ENCODE measurements around the gene CDC37L1. TPM values are rescaled to one million over a fixed set of nuclear protein-coding genes. Genes with fewer than 3 reads are reported as not detected.
"Not testable (repeated sequence)": the region's sequence is repeated elsewhere in the genome, so short reads cannot be mapped to it uniquely, and the experiment has no call there.

The CDC37L1 gene
- total and polyA plus RNA-seq, 2 of the 8 experiments (the other 6 are each of a cell fraction or from before 2014, with no cell fraction given), result 4.6 to 23.8 TPM

GRCh38 chr9:4656196-4656595 lies 23.2 kb upstream of the CDC37L1 start:
- not testable (repeated sequence) for DNase-seq (ENCODE audit: low read depth in 1 of 2, low spot score in 2 of 2); H3K9ac ChIP-seq (replicated peaks in 1 of 4; ENCODE audit: extremely low read depth in 1 of 4, low read depth in 3 of 4, low read length in 3 of 4); H3K9me3 ChIP-seq (ENCODE audit: insufficient read depth in 2 of 2, low read depth in 1 of 2, low read length in 1 of 2); H3K14ac ChIP-seq (ENCODE audit: insufficient read length); H2BK20ac ChIP-seq (ENCODE audit: low read length); H2BK5ac ChIP-seq (ENCODE audit: low read depth, low read length); FAIRE-seq; H3K79me1 ChIP-seq (ENCODE audit: low read depth, low read length); H3K4me1 ChIP-seq (replicated peaks in 1 of 4; ENCODE audit: control insufficient read depth in 3 of 4, insufficient read depth in 4 of 4, low read length in 3 of 4); H3K4me2 ChIP-seq (ENCODE audit: insufficient read depth in 1 of 2, low read depth in 2 of 2, low read length in 2 of 2); H3K23ac ChIP-seq (ENCODE audit: insufficient read length); H2BK12ac ChIP-seq (ENCODE audit: low read depth, low read length); H3K79me2 ChIP-seq (ENCODE audit: control insufficient read depth in 1 of 2, insufficient read depth in 2 of 2, low read length in 2 of 2); H2BK15ac ChIP-seq (ENCODE audit: low read length); H4K20me1 ChIP-seq (replicated peaks in 1 of 2; ENCODE audit: control insufficient read depth in 1 of 2, insufficient read depth in 2 of 2, low read length in 2 of 2); H3K27ac ChIP-seq (ENCODE audit: low read depth, low read length); H2BK120ac ChIP-seq (replicated peaks; ENCODE audit: low read depth, low read length); H3K27me3 ChIP-seq (replicated peaks in 1 of 4; ENCODE audit: control insufficient read depth in 3 of 4, extremely low read depth in 1 of 4, insufficient read depth in 3 of 4, low read length in 3 of 4); H4K91ac ChIP-seq (replicated peaks; ENCODE audit: insufficient read length, low read length); H2AK5ac ChIP-seq (ENCODE audit: low read depth, low read length); H3K56ac ChIP-seq (replicated peaks; ENCODE audit: insufficient read length, low read depth, low read length); H2AFZ ChIP-seq (ENCODE audit: low read length); H3K4ac ChIP-seq (replicated peaks; ENCODE audit: insufficient read length, low read depth, low read length); H3K4me3 ChIP-seq (ENCODE audit: extremely low read depth in 1 of 4, insufficient read depth in 2 of 4, low read depth in 3 of 4, low read length in 4 of 4); H4K5ac ChIP-seq (ENCODE audit: insufficient read length, low read depth, low read length); H3K18ac ChIP-seq (ENCODE audit: extremely low read depth, low read length); H3K23me2 ChIP-seq (ENCODE audit: low read depth, low read length); H3K36me3 ChIP-seq (ENCODE audit: control insufficient read depth in 2 of 4, insufficient read depth in 4 of 4, low read length in 3 of 4)
- ChIA-PET POLR2A (ENCODE audit: partially characterized antibody) (interaction anchor here (0.6 to 2.1 kb wide), 3 partner anchors 10 to 1221 kb away, joined by 4 read pairs; partner anchors contain the start of gene SPATA6L), CTCF (ENCODE audit: partially characterized antibody) (interaction anchor here (0.6 to 1.0 kb wide), 2 partner anchors 30 to 709 kb away, joined by 3 read pairs; no protein-coding TSS in a partner anchor)
- TF ChIP-seq TEAD4 (IDR thresholded peaks at IDR 0.05; ENCODE audit: low read depth, low read length), result 0 out of 2 replicates have a peak, but pooled peaks have one; percentile 5
- peak overlapping the region; percentile 25; the same call in 1 of the 2 replicates for H4K8ac ChIP-seq (ENCODE audit: extremely low read depth, insufficient read depth, low read length)
- WGBS, 2 experiments (ENCODE audit: extremely low coverage in 1 of 2, insufficient coverage in 1 of 2, insufficient read length in 1 of 2, insufficient replicate concordance in 2 of 2, low coverage in 1 of 2, low lambda C conversion rate in 2 of 2, missing lambda C conversion rate in 1 of 2), result 82% methylated on average over 3 of the region's 3 CpGs; no CpG with 5 or more reads in 1 of the 2 experiments
